ENCODE results near the gene SDHAF1. TPM values are rescaled to one million over a fixed set of nuclear protein-coding genes. Genes with fewer than 3 reads are reported as not detected.

The SDHAF1 gene
- polyA plus RNA-seq, 1 donor from 2014 or later = 71.6 TPM

GRCh38 chr19:35986111-35986510 lies 8.9 kb upstream of the SDHAF1 start:
- no peak for TF ChIP-seq TAF1 (IDR thresholded peaks at IDR 0.05; ENCODE audit: low read depth)
- no peak for TF ChIP-seq EP300 (conservative IDR thresholded peaks at IDR 0.05; ENCODE audit: poor library complexity, severe bottlenecking)
- TF ChIP-seq POLR2AphosphoS5 (IDR thresholded peaks at IDR 0.05) = no peak
- TF ChIP-seq MXI1 (conservative IDR thresholded peaks at IDR 0.05; ENCODE audit: poor library complexity, severe bottlenecking) = no peak
- no peak for TF ChIP-seq EZH2 (IDR thresholded peaks at IDR 0.05; ENCODE audit: borderline replicate concordance, insufficient read depth, low read length, poor library complexity, severe bottlenecking)
- no peak for TF ChIP-seq RAD21 (conservative IDR thresholded peaks at IDR 0.05)
- TF ChIP-seq SMC3 (conservative IDR thresholded peaks at IDR 0.05; ENCODE audit: poor library complexity) = no peak
- no peak for TF ChIP-seq CTCF (IDR thresholded peaks at IDR 0.05; ENCODE audit: poor library complexity, severe bottlenecking)
- Histone ChIP-seq H3K79me2 (replicated peaks; ENCODE audit: insufficient read depth, low read length) (no peaks in the 10 kb centered on the region), H3K27me3 (ENCODE audit: insufficient read depth, low read depth, low read length) (peaks cover 14% of the 10 kb centered on the region)

GRCh38 chr19:35986664-35987570 lies 8.1 kb upstream of the SDHAF1 start:
- no peaks in the 10 kb centered on the region for H3K36me3 ChIP-seq (ENCODE audit: insufficient read depth, low read length)
- TF ChIP-seq RAD21 (conservative IDR thresholded peaks at IDR 0.05) = no peak
- TF ChIP-seq EP300 (conservative IDR thresholded peaks at IDR 0.05; ENCODE audit: poor library complexity, severe bottlenecking) = no peak
- H3K9me3 ChIP-seq (ENCODE audit: low read length) = no peaks in the 10 kb centered on the region
- H3K27ac ChIP-seq (ENCODE audit: low read length) = no peak overlapping the region
- no peaks in the 10 kb centered on the region for H3K9me2 ChIP-seq (ENCODE audit: insufficient read depth, low read length)
- H3F3A ChIP-seq (ENCODE audit: insufficient read depth, low read length, poor library complexity, severe bottlenecking) = no peaks in the 10 kb centered on the region
- H3K9ac ChIP-seq (ENCODE audit: low read length) = peak overlapping the region; percentile 56
- no peaks in the 10 kb centered on the region for H4K20me1 ChIP-seq (ENCODE audit: insufficient read depth)
- H3K27me3 ChIP-seq (ENCODE audit: insufficient read depth, low read depth, low read length) = peaks cover 14% of the 10 kb centered on the region
- peak overlapping the region; percentile 67 for H3K4me3 ChIP-seq (ENCODE audit: low read length)
- H2AFZ ChIP-seq (ENCODE audit: low read depth, low read length) = peak overlapping the region; percentile 34
- peak overlapping the region; percentile 25 for H3K4me2 ChIP-seq (ENCODE audit: low read length)
- no peaks in the 10 kb centered on the region for H3K79me2 ChIP-seq (replicated peaks; ENCODE audit: insufficient read depth, low read length)

More at GRCh38 chr19:35986111-35986510, 8.9 kb upstream of the SDHAF1 start:
- Histone ChIP-seq H3K9me3 (ENCODE audit: low read length) (no peaks in the 10 kb centered on the region), H3K4me3 (ENCODE audit: low read length) (no peak overlapping the region), H3K4me2 (ENCODE audit: low read length) (no peak overlapping the region), H2AFZ (ENCODE audit: low read depth, low read length) (no peak overlapping the region), H3K36me3 (ENCODE audit: insufficient read depth, low read length) (no peaks in the 10 kb centered on the region), H3K9ac (ENCODE audit: low read length) (no peak overlapping the region), H3F3A (ENCODE audit: insufficient read depth, low read length, poor library complexity, severe bottlenecking) (no peaks in the 10 kb centered on the region), H4K20me1 (ENCODE audit: insufficient read depth) (no peaks in the 10 kb centered on the region), H3K9me2 (ENCODE audit: insufficient read depth, low read length) (no peaks in the 10 kb centered on the region), H3K27ac (ENCODE audit: low read length) (no peak overlapping the region)

DNA sequence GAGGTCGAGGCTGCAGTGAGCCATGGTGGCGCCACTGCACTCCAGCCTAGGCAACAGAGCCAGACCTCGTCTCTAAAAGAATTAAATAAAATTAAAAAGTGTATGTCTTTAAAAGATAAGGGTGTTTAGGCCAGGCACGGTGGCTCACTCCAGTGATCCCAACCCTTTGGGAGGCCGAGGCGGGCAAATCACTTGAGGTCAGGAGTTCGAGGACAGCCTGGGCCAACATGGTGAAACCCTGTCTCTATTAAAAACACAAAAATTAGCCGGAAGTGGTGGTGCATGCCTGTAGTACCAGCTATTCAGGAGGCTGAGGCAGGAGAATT lies 7.5 kb upstream of the SDHAF1 start:
- TF ChIP-seq POLR2AphosphoS5 (IDR thresholded peaks at IDR 0.05) = no peak
- H3K4me3 ChIP-seq (ENCODE audit: low read length) = peak overlapping the region; percentile 67
- H3K4me2 ChIP-seq (ENCODE audit: low read length) = no peak overlapping the region
- no peaks in the 10 kb centered on the region for H3F3A ChIP-seq (ENCODE audit: insufficient read depth, low read length, poor library complexity, severe bottlenecking)
- H3K79me2 ChIP-seq (replicated peaks; ENCODE audit: insufficient read depth, low read length) = no peaks in the 10 kb centered on the region
- no peaks in the 10 kb centered on the region for H3K36me3 ChIP-seq (ENCODE audit: insufficient read depth, low read length)
- no peak overlapping the region for H2AFZ ChIP-seq (ENCODE audit: low read depth, low read length)
- peaks cover 14% of the 10 kb centered on the region for H3K27me3 ChIP-seq (ENCODE audit: insufficient read depth, low read depth, low read length)
- no peak overlapping the region for H3K27ac ChIP-seq (ENCODE audit: low read length)
- no peak overlapping the region for H3K9ac ChIP-seq (ENCODE audit: low read length)
- H4K20me1 ChIP-seq (ENCODE audit: insufficient read depth) = no peaks in the 10 kb centered on the region
- no peaks in the 10 kb centered on the region for H3K9me3 ChIP-seq (ENCODE audit: low read length)
- no peaks in the 10 kb centered on the region for H3K9me2 ChIP-seq (ENCODE audit: insufficient read depth, low read length)
